ENCODE data around the gene PANK4.

- TF ChIP-seq CTCF (IDR thresholded peaks at IDR 0.05) (no peak), POLR2A (IDR thresholded peaks at IDR 0.05) (no peak)
Measured at GRCh38 chr1:2552189-2552588, 25.8 kb upstream of the PANK4 start.

Data from body of pancreas (tissue), 4 donors.